Transverse colon (tissue), 4 donors: ENCODE data around the gene BRD3OS. TPM values are rescaled to one million over a fixed set of nuclear protein-coding genes. Genes with fewer than 3 reads are reported as not detected.
A peak's percentile ranks its signal among the peaks of the same experiment; 100 is the strongest.

Source experiments
- DNase-seq: peaks from one replicate; pipeline ENCODE4 v3.0.0-alpha.2; 2019
- H3K27ac ChIP-seq, 4 donors: fragments of 200-600 bp; sonication (generic); 2 replicates each; pipeline ENCODE4 v1.5.1; 2016 to 2018; ENCODE audit warnings: inconsistent platforms in 4 of 4
- H3K27me3 ChIP-seq: fragments of 200-600 bp; sonication (generic); 2 replicates; pipeline ENCODE4 v1.5.1; 2017; ENCODE audit warnings: inconsistent platforms
- H3K36me3 ChIP-seq, 4 donors: fragments of 200-600 bp; sonication (generic); 2 replicates each; pipeline ENCODE4 v1.5.1; 2017 to 2019; ENCODE audit warnings: inconsistent platforms in 4 of 4
- H3K4me1 ChIP-seq, 4 donors: fragments of 200-600 bp; sonication (generic); 2 replicates each; pipeline ENCODE4 v1.5.1; 2017 to 2020; ENCODE audit warnings: inconsistent platforms in 4 of 4
- H3K4me3 ChIP-seq, 4 donors: fragments of 200-600 bp; sonication (generic); 1 replicate in 1 of 4; 2 replicates in 3 of 4; pipeline versions ENCODE4 v1.5.1 to v1.6.1; 2017 to 2019; ENCODE audit warnings: inconsistent platforms in 4 of 4
- H3K9me3 ChIP-seq, 2 donors: fragments of 200-600 bp; sonication (generic); 2 replicates each; pipeline ENCODE4 v1.5.1; 2017 to 2019; ENCODE audit warnings: inconsistent platforms in 2 of 2
- EP300 ChIP-seq: sonication (generic); formaldehyde crosslinking; IDR thresholded peaks from one replicate; pipeline ENCODE4 v1.6.1; 2017; ENCODE audit warnings: antibody characterized with exemption, low read depth
- POLR2A ChIP-seq: fragments of 450-650 bp; IDR thresholded peaks from one replicate; pipeline ENCODE4 v1.6.1; 2016; ENCODE audit warnings: antibody characterized with exemption, mild to moderate bottlenecking, moderate library complexity
- POLR2AphosphoS5 ChIP-seq, 3 donors: sonication (generic); formaldehyde crosslinking; IDR thresholded peaks; one replicate each; pipeline ENCODE4 v1.6.1; 2016; ENCODE audit warnings: antibody characterized with exemption in 3 of 3
- WGBS, 2 donors: methylation state at CpG; one replicate each; pipeline ENCODE4 v1.1.5; 2018; ENCODE audit warnings: low coverage in 1 of 2; 5-methylcytosine and 5-hydroxymethylcytosine counted together
- in situ Hi-C, 4 donors: fragments of 200-750 bp; cut with MboI; loops; one replicate each; pipeline versions ENCODE4 v1.15.0 to v1.15.1; 2017; ENCODE audit warnings: low sequenced_read_pairs in 3 of 4, low pct_ligation_motif_present in 1 of 4, low pct_unique_long_range_greater_than_20kb in 1 of 4
- intact Hi-C: fragments of 100-400 bp; cut with DNase I; formaldehyde crosslinking; loops from one replicate; pipeline ENCODE4 v1.15.1; 2023; ENCODE audit warnings: low total_unique reads
- total RNA-seq, 4 donors: library from RNA; depleted of rRNA; stranded (reverse); fragments of >200 nt; gene quantifications; one replicate each; pipeline ENCODE4 v1.1.0, GENCODE V29; 2016
- TF ChIP-seq, protein P1 (sequence below), 5 experiments: fragments of 200-600 bp in 3 of 5; fragments of 450-650 bp in 2 of 5; sonication (generic) in 3 of 5; IDR thresholded peaks; 1 replicate in 2 of 5; 2 replicates in 3 of 5; pipeline ENCODE4 v1.5.1; 2016 to 2017; ENCODE audit warnings: antibody characterized with exemption in 5 of 5, inconsistent platforms in 3 of 5, mild to moderate bottlenecking in 2 of 5, moderate library complexity in 1 of 5

Gene BRD3OS
- total RNA-seq, 4 donors from 2014 or later = 3.2 to 6.6 (median 4.4) TPM

- TF ChIP-seq POLR2AphosphoS5 (IDR thresholded peaks at IDR 0.05) (no peak), EP300 (no peak), POLR2A (no peak)
- TF ChIP-seq, protein P1, sequence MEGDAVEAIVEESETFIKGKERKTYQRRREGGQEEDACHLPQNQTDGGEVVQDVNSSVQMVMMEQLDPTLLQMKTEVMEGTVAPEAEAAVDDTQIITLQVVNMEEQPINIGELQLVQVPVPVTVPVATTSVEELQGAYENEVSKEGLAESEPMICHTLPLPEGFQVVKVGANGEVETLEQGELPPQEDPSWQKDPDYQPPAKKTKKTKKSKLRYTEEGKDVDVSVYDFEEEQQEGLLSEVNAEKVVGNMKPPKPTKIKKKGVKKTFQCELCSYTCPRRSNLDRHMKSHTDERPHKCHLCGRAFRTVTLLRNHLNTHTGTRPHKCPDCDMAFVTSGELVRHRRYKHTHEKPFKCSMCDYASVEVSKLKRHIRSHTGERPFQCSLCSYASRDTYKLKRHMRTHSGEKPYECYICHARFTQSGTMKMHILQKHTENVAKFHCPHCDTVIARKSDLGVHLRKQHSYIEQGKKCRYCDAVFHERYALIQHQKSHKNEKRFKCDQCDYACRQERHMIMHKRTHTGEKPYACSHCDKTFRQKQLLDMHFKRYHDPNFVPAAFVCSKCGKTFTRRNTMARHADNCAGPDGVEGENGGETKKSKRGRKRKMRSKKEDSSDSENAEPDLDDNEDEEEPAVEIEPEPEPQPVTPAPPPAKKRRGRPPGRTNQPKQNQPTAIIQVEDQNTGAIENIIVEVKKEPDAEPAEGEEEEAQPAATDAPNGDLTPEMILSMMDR (IDR thresholded peaks at IDR 0.05) = no peak
- Histone ChIP-seq H3K36me3 (peaks cover 0 to 5% (median 2%) of the 10 kb centered on the region in 4 donors), H3K27ac (peak overlapping the region; percentile 35 to 59 (median 45)), H3K9me3 (no peaks in the 10 kb centered on the region), H3K4me1 (peaks cover 22 to 58% (median 35%) of the 10 kb centered on the region in 4 donors), H3K4me3 (no peak overlapping the region), H3K27me3 (no peaks in the 10 kb centered on the region)
- DNase-seq = peak; percentile 78
- in situ Hi-C loops = no loop called here
- intact Hi-C loops = no loop called here
- WGBS, 2 donors = 20% methylated on average over 8 of the region's 13 CpGs; no CpG with 5 or more reads in 1 of the 2 donors
Measured at GRCh38 chr9:134055981-134056461, 30.7 kb downstream of the BRD3OS start.

DNA sequence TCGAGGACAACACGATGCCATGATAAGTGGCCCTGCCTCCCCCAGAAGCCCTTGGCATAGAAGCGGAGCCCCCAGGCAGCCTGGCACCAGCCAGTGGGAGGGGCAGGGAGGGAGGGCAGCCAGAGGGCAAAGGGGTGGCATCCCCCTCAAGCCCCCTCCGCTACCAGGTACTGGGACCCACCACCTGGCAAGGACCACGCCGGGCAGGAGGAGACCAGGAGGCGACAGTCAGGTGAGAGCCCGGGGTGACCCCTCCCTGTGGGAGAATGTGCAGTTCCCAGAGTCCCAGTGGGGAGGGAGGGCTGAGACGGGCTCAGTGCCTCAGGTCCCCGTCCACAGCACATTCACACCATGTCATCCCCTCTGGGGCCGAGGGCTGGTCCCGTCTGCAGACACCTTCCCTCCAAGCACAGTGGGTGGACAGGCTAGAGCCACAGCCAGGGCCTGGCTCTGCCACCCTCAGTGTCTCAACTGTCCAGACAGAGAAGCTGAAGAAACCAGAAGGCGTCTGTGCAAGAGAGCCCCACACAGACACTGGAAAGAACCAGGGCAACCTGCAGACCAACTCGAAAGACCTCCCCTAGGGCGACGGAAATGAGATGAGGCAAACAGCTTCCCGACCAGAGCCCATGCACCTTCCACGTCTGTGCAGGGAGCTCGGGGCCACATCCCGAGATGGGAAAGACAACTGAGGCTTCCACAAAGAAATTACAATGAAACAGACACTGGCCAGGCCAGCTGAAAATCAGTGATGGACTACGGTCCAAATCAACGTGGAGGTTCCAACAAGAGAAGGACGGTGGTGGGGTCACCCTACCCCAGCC lies 31.4 kb downstream of the BRD3OS start:
- Histone ChIP-seq H3K36me3 (peaks cover 0 to 3% (median 1%) of the 10 kb centered on the region in 4 donors), H3K27ac (peak overlapping the region; percentile 35 to 59 (median 45)), H3K9me3 (no peaks in the 10 kb centered on the region), H3K4me3 (no peak overlapping the region), H3K27me3 (no peaks in the 10 kb centered on the region), H3K4me1 (peaks cover 22 to 65% (median 40%) of the 10 kb centered on the region in 4 donors)
- TF ChIP-seq POLR2A = no peak
- no peak for TF ChIP-seq EP300
- TF ChIP-seq POLR2AphosphoS5 (IDR thresholded peaks at IDR 0.05) = no peak
- TF ChIP-seq, protein P1 (IDR thresholded peaks at IDR 0.05) = no peak
- intact Hi-C loops (no loop called here), in situ Hi-C loops (no loop called here)
- 76% methylated on average over 22 of the region's 23 CpGs; no CpG with 5 or more reads in 1 of the 2 donors for WGBS, 2 donors
- peak; percentile 12 for DNase-seq

DNA sequence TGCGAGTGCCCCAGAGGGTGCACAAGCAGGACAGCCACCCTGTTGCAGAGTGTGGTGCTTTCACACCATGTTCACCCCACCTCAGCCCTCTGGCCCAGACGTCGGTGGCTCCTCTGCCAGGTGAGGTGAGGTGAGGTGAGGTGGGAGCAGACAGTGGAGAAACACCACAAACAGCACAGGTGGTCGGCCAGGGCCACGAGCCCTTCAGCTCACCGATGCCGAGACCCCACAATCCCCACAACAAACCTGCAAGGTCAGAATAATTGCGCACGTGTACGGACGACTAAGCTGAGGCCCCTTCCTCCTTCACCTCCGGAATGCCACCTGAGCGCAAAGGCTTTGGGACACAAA lies 32.0 kb downstream of the BRD3OS start:
- WGBS, 2 donors = 87% methylated on average over 13 of the region's 13 CpGs; no CpG with 5 or more reads in 1 of the 2 donors
- Histone ChIP-seq H3K27ac (no peak overlapping the region), H3K4me3 (no peak overlapping the region), H3K36me3 (no peaks in the 10 kb centered on the region), H3K9me3 (no peaks in the 10 kb centered on the region), H3K4me1 (peaks cover 22 to 70% (median 46%) of the 10 kb centered on the region in 4 donors), H3K27me3 (no peaks in the 10 kb centered on the region)
- intact Hi-C loops = no loop called here
- TF ChIP-seq POLR2AphosphoS5 (IDR thresholded peaks at IDR 0.05) (no peak), POLR2A (no peak), EP300 (no peak)
- TF ChIP-seq, protein P1 (IDR thresholded peaks at IDR 0.05) = no peak
- DNase-seq = peak; percentile 5
- in situ Hi-C loops = no loop called here

DNA sequence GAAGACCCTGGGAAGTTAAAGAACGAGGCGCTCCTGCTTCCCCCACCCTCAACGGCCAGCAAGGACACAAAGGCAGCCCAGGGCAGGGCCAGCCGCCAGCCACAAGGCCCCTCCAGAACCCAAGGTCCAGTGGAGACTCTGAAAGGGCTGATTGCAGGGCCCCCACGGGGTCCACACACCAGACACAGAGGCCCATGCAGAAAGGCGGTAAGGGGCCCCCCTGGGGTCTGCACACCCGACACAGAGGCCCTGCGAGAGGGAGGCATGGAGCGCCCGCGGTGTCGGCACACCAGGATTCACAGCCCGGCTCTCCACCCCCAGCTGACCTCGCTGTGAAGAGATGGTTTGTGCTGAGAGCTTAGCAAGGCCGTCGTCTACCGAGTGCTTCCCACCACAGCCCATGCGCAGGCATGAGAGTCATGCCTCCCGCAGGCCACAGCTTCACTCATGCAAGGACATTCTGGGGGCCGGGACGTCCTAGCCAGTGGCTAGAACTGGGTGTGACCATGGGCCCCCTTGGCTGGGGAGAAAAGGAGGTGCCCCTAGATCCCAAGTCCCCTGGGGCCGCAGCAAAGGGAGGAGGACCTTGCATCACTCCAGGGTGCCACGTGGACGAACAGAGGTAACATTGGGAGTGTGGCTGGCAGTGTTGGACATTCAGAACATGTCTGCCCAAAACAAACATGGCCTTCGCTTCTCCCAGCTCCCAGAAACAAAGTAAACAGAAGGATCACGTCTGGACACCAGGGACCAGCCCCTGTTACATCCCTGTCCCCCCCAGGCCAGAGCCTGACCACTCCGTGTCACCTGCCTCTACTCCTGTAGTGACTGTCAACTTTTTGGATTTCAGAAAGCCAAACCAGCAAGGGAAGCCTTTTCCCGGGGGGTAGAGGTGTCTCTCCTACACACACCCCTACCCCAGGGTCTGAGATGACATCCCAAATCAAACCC lies 32.7 kb downstream of the BRD3OS start:
- Histone ChIP-seq H3K27ac (no peak overlapping the region), H3K27me3 (no peaks in the 10 kb centered on the region), H3K9me3 (no peaks in the 10 kb centered on the region), H3K4me3 (no peak overlapping the region), H3K36me3 (no peaks in the 10 kb centered on the region), H3K4me1 (peaks cover 22 to 71% (median 50%) of the 10 kb centered on the region in 4 donors)
- WGBS, 2 donors = 82% methylated on average over 28 of the region's 28 CpGs; no CpG with 5 or more reads in 1 of the 2 donors
- intact Hi-C loops = no loop called here
- DNase-seq = peak; percentile 7
- TF ChIP-seq, protein P1 (IDR thresholded peaks at IDR 0.05) = no peak
- TF ChIP-seq POLR2AphosphoS5 (IDR thresholded peaks at IDR 0.05) (no peak), EP300 (no peak), POLR2A (no peak)
- in situ Hi-C loops = no loop called here
